Mesenchymal stem cell (in vitro differentiated cells and primary cell): ENCODE data around the gene OR5T1.

Experiments
- DNase-seq: peaks from one replicate; pipeline ENCODE4 v3.0.0-alpha.2; 2013
- H2AFZ ChIP-seq: one replicate; pipeline ENCODE4 v1.6.1; 2013; ENCODE audit warnings: low read depth, mild to moderate bottlenecking, control low read depth, inconsistent platforms, low read length, moderate library complexity
- H2AK5ac ChIP-seq: 2 replicates; pipeline ENCODE4 v1.6.1; 2013; ENCODE audit warnings: low read length, moderate library complexity, mild to moderate bottlenecking, inconsistent platforms; ENCODE audit not compliant: severe bottlenecking
- H2BK120ac ChIP-seq: one replicate; pipeline ENCODE4 v1.6.1; 2013; ENCODE audit warnings: low read depth, mild to moderate bottlenecking, inconsistent platforms, low read length, moderate library complexity
- H2BK12ac ChIP-seq, 2 experiments: one replicate each; pipeline ENCODE4 v1.6.1; 2013; ENCODE audit warnings: inconsistent platforms in 2 of 2, low read length in 2 of 2, mild to moderate bottlenecking in 2 of 2, moderate library complexity in 2 of 2, control low read depth in 1 of 2
- H2BK15ac ChIP-seq: one replicate; pipeline ENCODE4 v1.6.1; 2013; ENCODE audit warnings: mild to moderate bottlenecking, low read depth, inconsistent platforms; ENCODE audit not compliant: poor library complexity, severe bottlenecking
- H2BK5ac ChIP-seq: 2 replicates; pipeline ENCODE4 v1.6.1; 2013; ENCODE audit warnings: low read depth, mild to moderate bottlenecking, low read length, control low read depth, inconsistent platforms; ENCODE audit not compliant: poor library complexity, severe bottlenecking
- H3K14ac ChIP-seq, 2 experiments: one replicate each; pipeline ENCODE4 v1.6.1; 2013; ENCODE audit warnings: inconsistent platforms in 2 of 2, low read length in 2 of 2, control low read depth in 1 of 2, mild to moderate bottlenecking in 1 of 2, moderate library complexity in 1 of 2
- H3K18ac ChIP-seq, 2 experiments: one replicate each; pipeline ENCODE4 v1.6.1; 2013; ENCODE audit warnings: inconsistent platforms in 2 of 2, low read length in 2 of 2, control low read depth in 1 of 2, low read depth in 1 of 2, mild to moderate bottlenecking in 1 of 2
- H3K23ac ChIP-seq, 2 experiments: one replicate each; pipeline ENCODE4 v1.6.1; 2013; ENCODE audit warnings: inconsistent platforms in 2 of 2, low read length in 2 of 2, mild to moderate bottlenecking in 2 of 2, moderate library complexity in 2 of 2, control low read depth in 1 of 2
- H3K27ac ChIP-seq: 2 replicates; pipeline ENCODE4 v1.5.1; 2013; ENCODE audit warnings: mild to moderate bottlenecking, moderate library complexity, low read length, control low read depth, inconsistent platforms; ENCODE audit not compliant: poor library complexity, severe bottlenecking
- H3K27me3 ChIP-seq, 2 experiments: 2 replicates each; pipeline versions ENCODE4 v1.6.1 to v1.7.0; 2013; ENCODE audit warnings: low read length in 2 of 2, mild to moderate bottlenecking in 2 of 2, moderate library complexity in 2 of 2, control low read depth in 1 of 2, inconsistent platforms in 1 of 2; ENCODE audit not compliant: control insufficient read depth in 1 of 2, insufficient read depth in 1 of 2
- H3K36me3 ChIP-seq, 2 experiments: 2 replicates each; pipeline versions ENCODE4 v1.6.1 to v1.7.0; 2013; ENCODE audit warnings: low read length in 2 of 2, control low read depth in 1 of 2, inconsistent platforms in 1 of 2, low read depth in 1 of 2, mild to moderate bottlenecking in 1 of 2; ENCODE audit not compliant: insufficient read depth in 2 of 2, control insufficient read depth in 1 of 2
- H3K4ac ChIP-seq, 2 experiments: one replicate each; pipeline ENCODE4 v1.6.1; 2013; ENCODE audit warnings: inconsistent platforms in 2 of 2, low read length in 2 of 2, mild to moderate bottlenecking in 2 of 2, moderate library complexity in 2 of 2, control low read depth in 1 of 2, low read depth in 1 of 2
- H3K4me1 ChIP-seq: 2 replicates; pipeline ENCODE4 v1.6.1; 2013; ENCODE audit warnings: low read depth, low read length, control low read depth; ENCODE audit not compliant: control insufficient read depth, insufficient read depth
- H3K4me2 ChIP-seq: 2 replicates; pipeline ENCODE4 v1.6.1; 2013; ENCODE audit warnings: low read length, mild to moderate bottlenecking, inconsistent platforms; ENCODE audit not compliant: poor library complexity, severe bottlenecking
- H3K4me3 ChIP-seq, 2 experiments: 2 replicates each; pipeline versions ENCODE4 v1.5.1 to v1.7.0; 2013; ENCODE audit warnings: low read length in 2 of 2, mild to moderate bottlenecking in 2 of 2, control low read depth in 1 of 2, low read depth in 1 of 2; ENCODE audit not compliant: insufficient read depth in 1 of 2
- H3K79me1 ChIP-seq: replicated peaks from 2 replicates; pipeline ENCODE4 v1.6.1; 2013; ENCODE audit warnings: mild to moderate bottlenecking, control low read depth, low read length, inconsistent platforms; ENCODE audit not compliant: poor library complexity, severe bottlenecking
- H3K9ac ChIP-seq: 2 replicates; pipeline ENCODE4 v1.7.0; 2013; ENCODE audit warnings: mild to moderate bottlenecking, low read length, moderate library complexity
- H3K9me3 ChIP-seq: 2 replicates; pipeline ENCODE4 v1.7.0; 2013; ENCODE audit warnings: mild to moderate bottlenecking, low read length; ENCODE audit not compliant: control insufficient read depth
- H4K8ac ChIP-seq: one replicate; pipeline ENCODE4 v1.6.1; 2013; ENCODE audit warnings: inconsistent platforms, mild to moderate bottlenecking, low read length, moderate library complexity
- H4K91ac ChIP-seq: one replicate; pipeline ENCODE4 v1.6.1; 2013; ENCODE audit warnings: mild to moderate bottlenecking, low read length, inconsistent platforms
- WGBS: methylation state at CpG from one replicate; pipeline ENCODE4 v1.1.7; 2013; ENCODE audit warnings: mixed read lengths; 5-methylcytosine and 5-hydroxymethylcytosine counted together

Gene OR5T1

DNA sequence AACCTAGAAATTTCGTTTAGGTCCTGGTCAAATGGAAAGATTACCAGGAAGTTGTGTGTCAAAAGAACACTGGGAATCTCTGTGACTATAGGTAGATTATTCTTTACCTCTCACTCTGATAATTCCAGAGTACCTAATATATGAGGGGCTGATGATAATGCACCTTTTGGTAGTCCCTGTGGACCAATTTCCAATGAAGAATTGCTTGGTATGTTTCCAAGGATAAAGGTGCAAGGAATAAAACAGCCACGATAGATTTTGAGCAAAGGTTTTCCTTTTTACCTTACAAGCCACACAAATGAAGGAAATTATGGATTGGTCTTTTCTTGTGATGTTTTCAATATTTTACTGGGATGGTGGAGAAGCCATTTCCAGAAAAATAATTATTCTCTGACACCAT, 18.2 kb downstream of the OR5T1 start, which contains the start of gene OR8H1:
TSS of gene OR8H1 (minus strand) at position 101 of the 400 bp plus-strand sequence. CDS start 1,192 bp downstream, outside the sequence.
- H3K9me3 ChIP-seq, result peaks cover 4% of the 10 kb centered on the region
- H2BK15ac ChIP-seq, result no peak within 1 kb of the TSS
- no peak within 1 kb of the TSS for H3K4ac ChIP-seq
- no peaks in the 10 kb centered on the region for H3K4me1 ChIP-seq
- no peak within 1 kb of the TSS for H4K91ac ChIP-seq
- no peaks in the 10 kb centered on the region for H3K27me3 ChIP-seq
- no peak within 1 kb of the TSS for H3K27ac ChIP-seq
- H2BK5ac ChIP-seq, result no peak within 1 kb of the TSS
- no peak within 1 kb of the TSS for H2AFZ ChIP-seq
- DNase-seq, result no peak
- no peak within 1 kb of the TSS for H2AK5ac ChIP-seq
- no peaks in the 10 kb centered on the region for H3K36me3 ChIP-seq
- H3K4me3 ChIP-seq, result no peak within 1 kb of the TSS
- H3K79me1 ChIP-seq, result no peaks in the 10 kb centered on the region
- H3K14ac ChIP-seq, result no peak within 1 kb of the TSS
- no peak within 1 kb of the TSS for H2BK12ac ChIP-seq
- H3K4me2 ChIP-seq, result no peak within 1 kb of the TSS
- H2BK120ac ChIP-seq, result no peak within 1 kb of the TSS
- no peak within 1 kb of the TSS for H4K8ac ChIP-seq
- no peak within 1 kb of the TSS for H3K9ac ChIP-seq
- WGBS, result no CpG with 5 or more reads among the region's 2 CpGs
- H3K18ac ChIP-seq, result no peak within 1 kb of the TSS
- no peak within 1 kb of the TSS for H3K23ac ChIP-seq

DNA sequence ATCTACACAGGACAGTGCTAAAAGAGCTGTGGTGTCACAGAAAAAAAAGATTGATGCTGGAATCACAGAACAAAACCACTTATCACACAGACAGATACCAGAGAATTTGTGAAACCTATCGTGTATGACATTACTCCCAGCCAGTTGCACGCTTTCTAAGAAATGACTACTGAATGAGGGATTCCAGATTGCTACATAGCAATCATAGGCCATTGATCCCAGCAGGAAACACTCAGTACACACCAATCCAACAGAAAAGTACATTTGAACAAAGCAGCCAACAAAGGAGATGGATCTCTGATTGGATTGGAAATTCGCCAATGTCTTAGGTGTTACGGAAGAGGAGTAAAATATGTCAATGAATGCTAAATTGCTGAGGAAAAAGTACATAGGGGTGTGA, 22.9 kb downstream of the OR5T1 start:
- H3K27ac ChIP-seq, result no peak overlapping the region
- H4K91ac ChIP-seq, result no peak overlapping the region
- no peak for DNase-seq
- no peak overlapping the region for H2BK12ac ChIP-seq
- no peaks in the 10 kb centered on the region for H3K79me1 ChIP-seq
- WGBS, result 89% methylated on average over 4 of the region's 4 CpGs
- H3K9ac ChIP-seq, result no peak overlapping the region
- no peak overlapping the region for H2BK5ac ChIP-seq
- H3K27me3 ChIP-seq, result no peaks in the 10 kb centered on the region
- no peak overlapping the region for H2AK5ac ChIP-seq
- H2AFZ ChIP-seq, result no peak overlapping the region
- H3K14ac ChIP-seq, result no peak overlapping the region
- H2BK15ac ChIP-seq, result no peak overlapping the region
- H3K36me3 ChIP-seq, result no peaks in the 10 kb centered on the region
- H3K9me3 ChIP-seq, result peaks cover 4% of the 10 kb centered on the region
- H4K8ac ChIP-seq, result no peak overlapping the region
- no peak overlapping the region for H3K4ac ChIP-seq
- no peaks in the 10 kb centered on the region for H3K4me1 ChIP-seq
- no peak overlapping the region for H2BK120ac ChIP-seq
- no peak overlapping the region for H3K18ac ChIP-seq
- H3K4me3 ChIP-seq, result no peak overlapping the region
- H3K4me2 ChIP-seq, result no peak overlapping the region
- no peak overlapping the region for H3K23ac ChIP-seq

DNA sequence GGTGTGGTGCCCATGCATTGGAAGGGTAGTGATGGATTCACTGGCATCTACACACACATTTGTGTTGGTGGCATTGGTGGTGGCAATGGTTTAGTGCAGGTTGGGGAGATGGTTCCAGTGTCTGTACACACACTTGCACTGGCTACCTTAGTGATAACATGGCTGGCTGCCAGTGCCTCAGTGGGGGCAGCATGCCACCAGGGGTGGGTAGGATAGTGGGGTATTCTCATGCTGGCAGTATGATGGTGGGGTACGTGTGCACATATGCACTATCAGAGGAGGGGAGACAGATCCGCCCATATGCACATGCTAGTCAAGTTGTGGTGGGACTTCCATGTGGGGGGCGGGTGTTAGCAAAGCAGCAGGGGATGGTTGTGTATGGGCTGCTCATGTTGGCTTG, 33.9 kb downstream of the OR5T1 start:
- Histone ChIP-seq H2AK5ac (no peak overlapping the region), H3K36me3 (no peaks in the 10 kb centered on the region), H2BK120ac (no peak overlapping the region), H2BK5ac (no peak overlapping the region), H4K91ac (no peak overlapping the region), H3K4ac (no peak overlapping the region), H3K4me3 (no peak overlapping the region), H3K9me3 (peaks cover 54% of the 10 kb centered on the region), H3K23ac (no peak overlapping the region), H3K18ac (no peak overlapping the region), H2BK12ac (no peak overlapping the region), H3K4me2 (no peak overlapping the region), H3K9ac (no peak overlapping the region), H3K14ac (no peak overlapping the region), H3K79me1 (no peaks in the 10 kb centered on the region), H3K27me3 (no peaks in the 10 kb centered on the region), H2BK15ac (no peak overlapping the region), H3K4me1 (no peaks in the 10 kb centered on the region), H4K8ac (no peak overlapping the region), H3K27ac (no peak overlapping the region), H2AFZ (no peak overlapping the region)
- WGBS, result 71% methylated on average over 3 of the region's 3 CpGs
- no peak for DNase-seq

DNA sequence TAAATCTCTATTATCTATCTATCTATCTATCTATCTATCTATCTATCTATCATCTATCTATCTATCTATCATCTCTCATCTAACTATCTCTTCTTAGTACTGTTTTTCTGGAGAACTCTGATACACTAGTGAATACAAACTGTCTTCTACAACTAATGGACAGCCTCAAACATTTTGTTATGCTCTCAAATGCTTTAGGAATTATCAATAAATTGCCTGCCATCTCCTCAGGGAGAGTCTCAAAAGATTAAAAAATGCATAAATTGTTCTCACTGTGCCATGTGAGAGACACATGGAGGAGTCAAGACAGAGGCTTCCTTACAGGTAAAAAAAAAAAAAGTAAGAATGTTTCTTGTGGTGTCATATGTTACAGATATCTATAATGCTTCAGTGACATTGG, 40.9 kb downstream of the OR5T1 start, which contains the start of gene OR8K3:
TSS of gene OR8K3 (plus strand) at position 301 of the 400 bp plus-strand sequence. CDS start 3,163 bp downstream, outside the sequence.
- no peak within 1 kb of the TSS for H2BK5ac ChIP-seq
- no peak for DNase-seq
- H2BK15ac ChIP-seq, result no peak within 1 kb of the TSS
- no peak within 1 kb of the TSS for H3K9ac ChIP-seq
- no peaks in the 10 kb centered on the region for H3K79me1 ChIP-seq
- H2AFZ ChIP-seq, result no peak within 1 kb of the TSS
- H3K4me1 ChIP-seq, result no peaks in the 10 kb centered on the region
- H3K27me3 ChIP-seq, result no peaks in the 10 kb centered on the region
- H4K8ac ChIP-seq, result no peak within 1 kb of the TSS
- no peak within 1 kb of the TSS for H3K4me3 ChIP-seq
- no peak within 1 kb of the TSS for H3K18ac ChIP-seq
- H3K4ac ChIP-seq, result no peak within 1 kb of the TSS
- H2BK120ac ChIP-seq, result no peak within 1 kb of the TSS
- no peaks in the 10 kb centered on the region for H3K36me3 ChIP-seq
- H3K14ac ChIP-seq, result no peak within 1 kb of the TSS
- peaks cover 13% of the 10 kb centered on the region for H3K9me3 ChIP-seq
- H3K23ac ChIP-seq, result no peak within 1 kb of the TSS
- no peak within 1 kb of the TSS for H3K4me2 ChIP-seq
- no peak within 1 kb of the TSS for H3K27ac ChIP-seq
- H2BK12ac ChIP-seq, result no peak within 1 kb of the TSS
- no peak within 1 kb of the TSS for H2AK5ac ChIP-seq
- no peak within 1 kb of the TSS for H4K91ac ChIP-seq
